HepG2 (cell line): Measurements from ENCODE around the gene TMEM79. TPM values are rescaled to one million over a fixed set of nuclear protein-coding genes. Genes with fewer than 3 reads are reported as not detected.

Experiments used
- KDM2A ChIP-seq: sonication (generic); formaldehyde crosslinking; IDR thresholded peaks from 2 replicates; pipeline ENCODE4 v1.4.0; 2020; ENCODE audit warnings: low read depth, missing genetic modification reagents, borderline replicate concordance
- KMT2A ChIP-seq: sonication (generic); formaldehyde crosslinking; IDR thresholded peaks from 2 replicates; pipeline ENCODE4 v1.4.0; 2020; ENCODE audit warnings: missing genetic modification reagents
- NFYB ChIP-seq: sonication (generic); formaldehyde crosslinking; IDR thresholded peaks from 2 replicates; pipeline ENCODE4 v1.4.0; 2020; ENCODE audit warnings: missing genetic modification reagents
- ZNF124 ChIP-seq: sonication (generic); formaldehyde crosslinking; IDR thresholded peaks from 2 replicates; pipeline ENCODE4 v1.4.0; 2020; ENCODE audit warnings: missing genetic modification reagents
- ZNF317 ChIP-seq: sonication (generic); formaldehyde crosslinking; IDR thresholded peaks from 2 replicates; pipeline ENCODE4 v1.5.0; 2020; ENCODE audit warnings: mild to moderate bottlenecking, missing genetic modification reagents
- ZNF773 ChIP-seq: sonication (generic); formaldehyde crosslinking; IDR thresholded peaks from 2 replicates; pipeline ENCODE4 v1.4.0; 2020; ENCODE audit warnings: missing genetic modification reagents, borderline replicate concordance
- polyA plus RNA-seq, 8 experiments: library from polyadenylated mRNA; depleted of rRNA in 3 of 8; stranded (reverse) in 7 of 8; unstranded in 1 of 8; fragments of >200 nt; fragmentation: Illumina TruSeq in 4 of 8; extraction: Trizol in 4 of 8; gene quantifications; 2 replicates each; pipeline versions ENCODE4 v1.2.1 to v1.2.3, GENCODE V29; 2011 to 2016; ENCODE audit warnings: low read depth in 4 of 8, missing spikeins in 1 of 8, mixed read lengths in 1 of 8; ENCODE audit not compliant: insufficient read depth in 1 of 8
- total RNA-seq, 5 experiments: library from RNA; depleted of rRNA; stranded (reverse); fragments of >200 nt; fragmentation: Illumina TruSeq; extraction: Trizol; gene quantifications; 2 replicates each; pipeline ENCODE4 v1.2.3, GENCODE V29; 2016; ENCODE audit warnings: low read depth in 1 of 5
- TF ChIP-seq, protein P1 (sequence below): sonication (generic); formaldehyde crosslinking; IDR thresholded peaks from 2 replicates; pipeline ENCODE4 v1.9.0; 2021; ENCODE audit warnings: missing genetic modification reagents, borderline replicate concordance
- TF ChIP-seq, protein P2 (sequence below): sonication (generic); formaldehyde crosslinking; IDR thresholded peaks from 2 replicates; pipeline ENCODE4 v1.4.0; 2020; ENCODE audit warnings: missing genetic modification reagents, borderline replicate concordance
- TF ChIP-seq, protein P3 (sequence below): sonication (generic); formaldehyde crosslinking; IDR thresholded peaks from 2 replicates; pipeline ENCODE4 v1.5.0; 2020; ENCODE audit warnings: missing genetic modification reagents, mild to moderate bottlenecking, borderline replicate concordance
- TF ChIP-seq, protein P4 (sequence below): sonication (generic); formaldehyde crosslinking; IDR thresholded peaks from 2 replicates; pipeline ENCODE4 v1.4.0; 2020; ENCODE audit warnings: missing genetic modification reagents
- TF ChIP-seq, protein P5 (sequence below): sonication (generic); formaldehyde crosslinking; IDR thresholded peaks from 2 replicates; pipeline ENCODE4 v1.9.0; 2022; ENCODE audit warnings: low read depth, missing genetic modification reagents
- TF ChIP-seq, protein P6 (sequence below): IDR thresholded peaks from 2 replicates; pipeline ENCODE4 v1.6.1; 2016; ENCODE audit warnings: low read depth
- TF ChIP-seq, protein P7 (sequence below): sonication (generic); formaldehyde crosslinking; IDR thresholded peaks from 2 replicates; pipeline ENCODE4 v1.5.0; 2020; ENCODE audit warnings: missing genetic modification reagents

The TMEM79 gene
- total and polyA plus RNA-seq, 2 of the 13 experiments (the other 11 are each of a cell fraction or from before 2014, with no cell fraction given) = 1.2 to 1.9 TPM

DNA sequence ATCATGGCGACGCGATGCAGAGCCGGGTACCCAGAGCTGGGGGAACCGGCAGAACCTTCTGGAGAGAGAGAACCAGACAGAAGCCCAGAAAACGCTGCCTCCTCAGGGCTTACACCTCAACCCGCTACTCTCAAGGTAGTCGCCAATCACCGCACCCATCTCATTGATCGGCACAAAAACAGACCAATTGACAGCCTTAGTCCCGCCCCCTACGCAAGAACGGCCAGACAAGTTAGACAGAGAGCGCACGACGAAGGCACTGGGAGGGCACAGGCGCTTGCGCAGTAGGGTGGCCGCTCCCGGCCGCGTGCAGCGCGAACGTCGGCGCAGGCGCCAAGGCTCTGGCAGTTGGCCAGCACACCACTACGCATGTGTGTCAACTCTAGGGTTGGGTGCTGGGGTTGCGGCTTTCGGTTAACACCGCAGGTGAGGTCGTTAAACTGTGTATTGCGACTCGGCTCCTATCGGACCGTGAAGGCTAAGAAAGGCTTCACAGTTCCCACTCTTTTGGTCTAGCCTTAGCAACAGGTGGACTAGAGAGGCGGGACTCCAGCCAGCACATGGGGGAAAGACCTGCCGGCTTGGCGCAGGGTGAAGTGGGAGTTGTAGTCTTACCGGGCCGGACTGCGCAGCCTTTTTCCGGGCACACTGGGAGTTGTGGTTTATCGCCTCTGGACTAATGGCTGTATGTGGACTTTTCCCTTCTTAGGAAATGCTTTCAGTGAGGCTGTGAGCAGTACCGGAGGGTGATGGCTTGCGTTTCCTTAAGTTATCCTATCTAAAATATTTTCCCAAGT lies 54.3 kb downstream of the TMEM79 start, which contains the start of the genes CCT3 and TSACC (continued):
- TF ChIP-seq, protein P1, sequence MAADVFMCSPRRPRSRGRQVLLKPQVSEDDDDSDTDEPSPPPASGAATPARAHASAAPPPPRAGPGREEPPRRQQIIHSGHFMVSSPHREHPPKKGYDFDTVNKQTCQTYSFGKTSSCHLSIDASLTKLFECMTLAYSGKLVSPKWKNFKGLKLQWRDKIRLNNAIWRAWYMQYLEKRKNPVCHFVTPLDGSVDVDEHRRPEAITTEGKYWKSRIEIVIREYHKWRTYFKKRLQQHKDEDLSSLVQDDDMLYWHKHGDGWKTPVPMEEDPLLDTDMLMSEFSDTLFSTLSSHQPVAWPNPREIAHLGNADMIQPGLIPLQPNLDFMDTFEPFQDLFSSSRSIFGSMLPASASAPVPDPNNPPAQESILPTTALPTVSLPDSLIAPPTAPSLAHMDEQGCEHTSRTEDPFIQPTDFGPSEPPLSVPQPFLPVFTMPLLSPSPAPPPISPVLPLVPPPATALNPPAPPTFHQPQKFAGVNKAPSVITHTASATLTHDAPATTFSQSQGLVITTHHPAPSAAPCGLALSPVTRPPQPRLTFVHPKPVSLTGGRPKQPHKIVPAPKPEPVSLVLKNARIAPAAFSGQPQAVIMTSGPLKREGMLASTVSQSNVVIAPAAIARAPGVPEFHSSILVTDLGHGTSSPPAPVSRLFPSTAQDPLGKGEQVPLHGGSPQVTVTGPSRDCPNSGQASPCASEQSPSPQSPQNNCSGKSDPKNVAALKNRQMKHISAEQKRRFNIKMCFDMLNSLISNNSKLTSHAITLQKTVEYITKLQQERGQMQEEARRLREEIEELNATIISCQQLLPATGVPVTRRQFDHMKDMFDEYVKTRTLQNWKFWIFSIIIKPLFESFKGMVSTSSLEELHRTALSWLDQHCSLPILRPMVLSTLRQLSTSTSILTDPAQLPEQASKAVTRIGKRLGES (CRISPR knock-in tag) = no peak
- TF ChIP-seq, protein P2, sequence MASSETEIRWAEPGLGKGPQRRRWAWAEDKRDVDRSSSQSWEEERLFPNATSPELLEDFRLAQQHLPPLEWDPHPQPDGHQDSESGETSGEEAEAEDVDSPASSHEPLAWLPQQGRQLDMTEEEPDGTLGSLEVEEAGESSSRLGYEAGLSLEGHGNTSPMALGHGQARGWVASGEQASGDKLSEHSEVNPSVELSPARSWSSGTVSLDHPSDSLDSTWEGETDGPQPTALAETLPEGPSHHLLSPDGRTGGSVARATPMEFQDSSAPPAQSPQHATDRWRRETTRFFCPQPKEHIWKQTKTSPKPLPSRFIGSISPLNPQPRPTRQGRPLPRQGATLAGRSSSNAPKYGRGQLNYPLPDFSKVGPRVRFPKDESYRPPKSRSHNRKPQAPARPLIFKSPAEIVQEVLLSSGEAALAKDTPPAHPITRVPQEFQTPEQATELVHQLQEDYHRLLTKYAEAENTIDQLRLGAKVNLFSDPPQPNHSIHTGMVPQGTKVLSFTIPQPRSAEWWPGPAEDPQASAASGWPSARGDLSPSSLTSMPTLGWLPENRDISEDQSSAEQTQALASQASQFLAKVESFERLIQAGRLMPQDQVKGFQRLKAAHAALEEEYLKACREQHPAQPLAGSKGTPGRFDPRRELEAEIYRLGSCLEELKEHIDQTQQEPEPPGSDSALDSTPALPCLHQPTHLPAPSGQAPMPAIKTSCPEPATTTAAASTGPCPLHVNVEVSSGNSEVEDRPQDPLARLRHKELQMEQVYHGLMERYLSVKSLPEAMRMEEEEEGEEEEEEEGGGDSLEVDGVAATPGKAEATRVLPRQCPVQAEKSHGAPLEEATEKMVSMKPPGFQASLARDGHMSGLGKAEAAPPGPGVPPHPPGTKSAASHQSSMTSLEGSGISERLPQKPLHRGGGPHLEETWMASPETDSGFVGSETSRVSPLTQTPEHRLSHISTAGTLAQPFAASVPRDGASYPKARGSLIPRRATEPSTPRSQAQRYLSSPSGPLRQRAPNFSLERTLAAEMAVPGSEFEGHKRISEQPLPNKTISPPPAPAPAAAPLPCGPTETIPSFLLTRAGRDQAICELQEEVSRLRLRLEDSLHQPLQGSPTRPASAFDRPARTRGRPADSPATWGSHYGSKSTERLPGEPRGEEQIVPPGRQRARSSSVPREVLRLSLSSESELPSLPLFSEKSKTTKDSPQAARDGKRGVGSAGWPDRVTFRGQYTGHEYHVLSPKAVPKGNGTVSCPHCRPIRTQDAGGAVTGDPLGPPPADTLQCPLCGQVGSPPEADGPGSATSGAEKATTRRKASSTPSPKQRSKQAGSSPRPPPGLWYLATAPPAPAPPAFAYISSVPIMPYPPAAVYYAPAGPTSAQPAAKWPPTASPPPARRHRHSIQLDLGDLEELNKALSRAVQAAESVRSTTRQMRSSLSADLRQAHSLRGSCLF = no peak
- peak; percentile 67; the same call in 1 of the 2 replicates for TF ChIP-seq KMT2A
- TF ChIP-seq ZNF317 (CRISPR knock-in tag) = no peak
- no peak; the same call in none of the 2 replicates for TF ChIP-seq ZNF124 (CRISPR knock-in tag)
- TF ChIP-seq NFYB (CRISPR knock-in tag) = peak; percentile 99
- no peak for TF ChIP-seq ZNF773 (CRISPR knock-in tag)
- TF ChIP-seq, protein P3, sequence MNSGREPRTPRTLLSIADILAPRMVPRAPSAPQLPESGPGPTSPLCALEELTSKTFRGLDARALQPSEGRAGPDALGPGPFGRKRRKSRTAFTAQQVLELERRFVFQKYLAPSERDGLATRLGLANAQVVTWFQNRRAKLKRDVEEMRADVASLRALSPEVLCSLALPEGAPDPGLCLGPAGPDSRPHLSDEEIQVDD (CRISPR knock-in tag) = no peak
- TF ChIP-seq, protein P4, sequence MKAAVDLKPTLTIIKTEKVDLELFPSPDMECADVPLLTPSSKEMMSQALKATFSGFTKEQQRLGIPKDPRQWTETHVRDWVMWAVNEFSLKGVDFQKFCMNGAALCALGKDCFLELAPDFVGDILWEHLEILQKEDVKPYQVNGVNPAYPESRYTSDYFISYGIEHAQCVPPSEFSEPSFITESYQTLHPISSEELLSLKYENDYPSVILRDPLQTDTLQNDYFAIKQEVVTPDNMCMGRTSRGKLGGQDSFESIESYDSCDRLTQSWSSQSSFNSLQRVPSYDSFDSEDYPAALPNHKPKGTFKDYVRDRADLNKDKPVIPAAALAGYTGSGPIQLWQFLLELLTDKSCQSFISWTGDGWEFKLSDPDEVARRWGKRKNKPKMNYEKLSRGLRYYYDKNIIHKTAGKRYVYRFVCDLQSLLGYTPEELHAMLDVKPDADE (CRISPR knock-in tag) = no peak
- peak; percentile 64 for TF ChIP-seq KDM2A (CRISPR knock-in tag)
- TF ChIP-seq, protein P5, sequence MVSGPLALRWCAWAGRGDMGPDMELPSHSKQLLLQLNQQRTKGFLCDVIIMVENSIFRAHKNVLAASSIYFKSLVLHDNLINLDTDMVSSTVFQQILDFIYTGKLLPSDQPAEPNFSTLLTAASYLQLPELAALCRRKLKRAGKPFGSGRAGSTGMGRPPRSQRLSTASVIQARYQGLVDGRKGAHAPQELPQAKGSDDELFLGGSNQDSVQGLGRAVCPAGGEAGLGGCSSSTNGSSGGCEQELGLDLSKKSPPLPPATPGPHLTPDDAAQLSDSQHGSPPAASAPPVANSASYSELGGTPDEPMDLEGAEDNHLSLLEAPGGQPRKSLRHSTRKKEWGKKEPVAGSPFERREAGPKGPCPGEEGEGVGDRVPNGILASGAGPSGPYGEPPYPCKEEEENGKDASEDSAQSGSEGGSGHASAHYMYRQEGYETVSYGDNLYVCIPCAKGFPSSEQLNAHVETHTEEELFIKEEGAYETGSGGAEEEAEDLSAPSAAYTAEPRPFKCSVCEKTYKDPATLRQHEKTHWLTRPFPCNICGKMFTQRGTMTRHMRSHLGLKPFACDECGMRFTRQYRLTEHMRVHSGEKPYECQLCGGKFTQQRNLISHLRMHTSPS (CRISPR knock-in tag) = no peak
- TF ChIP-seq, protein P6, sequence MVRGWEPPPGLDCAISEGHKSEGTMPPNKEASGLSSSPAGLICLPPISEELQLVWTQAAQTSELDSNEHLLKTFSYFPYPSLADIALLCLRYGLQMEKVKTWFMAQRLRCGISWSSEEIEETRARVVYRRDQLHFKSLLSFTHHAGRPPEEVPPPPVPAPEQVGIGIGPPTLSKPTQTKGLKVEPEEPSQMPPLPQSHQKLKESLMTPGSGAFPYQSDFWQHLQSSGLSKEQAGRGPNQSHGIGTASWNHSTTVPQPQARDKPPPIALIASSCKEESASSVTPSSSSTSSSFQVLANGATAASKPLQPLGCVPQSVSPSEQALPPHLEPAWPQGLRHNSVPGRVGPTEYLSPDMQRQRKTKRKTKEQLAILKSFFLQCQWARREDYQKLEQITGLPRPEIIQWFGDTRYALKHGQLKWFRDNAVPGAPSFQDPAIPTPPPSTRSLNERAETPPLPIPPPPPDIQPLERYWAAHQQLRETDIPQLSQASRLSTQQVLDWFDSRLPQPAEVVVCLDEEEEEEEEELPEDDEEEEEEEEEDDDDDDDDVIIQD (CRISPR knock-in tag) = no peak
- TF ChIP-seq, protein P7, sequence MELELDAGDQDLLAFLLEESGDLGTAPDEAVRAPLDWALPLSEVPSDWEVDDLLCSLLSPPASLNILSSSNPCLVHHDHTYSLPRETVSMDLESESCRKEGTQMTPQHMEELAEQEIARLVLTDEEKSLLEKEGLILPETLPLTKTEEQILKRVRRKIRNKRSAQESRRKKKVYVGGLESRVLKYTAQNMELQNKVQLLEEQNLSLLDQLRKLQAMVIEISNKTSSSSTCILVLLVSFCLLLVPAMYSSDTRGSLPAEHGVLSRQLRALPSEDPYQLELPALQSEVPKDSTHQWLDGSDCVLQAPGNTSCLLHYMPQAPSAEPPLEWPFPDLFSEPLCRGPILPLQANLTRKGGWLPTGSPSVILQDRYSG (CRISPR knock-in tag) = no peak
